SK-N-SH (cell line): Measurements from ENCODE around the gene ARHGEF4. TPM values are rescaled to one million over a fixed set of nuclear protein-coding genes. Genes with fewer than 3 reads are reported as not detected.
"Not testable (repeated sequence)": the region's sequence is repeated elsewhere in the genome, so short reads cannot be mapped to it uniquely, and the experiment has no call there.

Experiments used
- CTCF ChIA-PET: fragments of 300-600, 350-600 bp; formaldehyde crosslinking; extraction: SDS; loops from one replicate; lab custom pipeline; 2021; lab: Yijun Ruan, JAX
- POLR2A ChIA-PET: fragments of 350-600 bp; sonication (Branson Sonifier 250); formaldehyde crosslinking; extraction: SDS; loops from one replicate; lab custom pipeline; 2020; ENCODE audit warnings: antibody characterized with exemption, inconsistent platforms; lab: Yijun Ruan, JAX
- DNase-seq: peaks from one replicate; pipeline ENCODE4 v3.0.0; 2012
- H2AFZ ChIP-seq: fragments of 200-600 bp; sonication (generic); 2 replicates; pipeline ENCODE4 v1.8.1; 2016; ENCODE audit warnings: antibody characterized with exemption, mild to moderate bottlenecking, low read depth
- H3F3A ChIP-seq: fragments of 200-600 bp; sonication (generic); replicated peaks from 2 replicates; pipeline ENCODE3; 2016; ENCODE audit warnings: antibody characterized with exemption, mild to moderate bottlenecking; ENCODE audit not compliant: insufficient read depth
- H3K27ac ChIP-seq, 2 experiments: fragments of 200-500 bp in 1 of 2; fragments of 200-600 bp in 1 of 2; sonication (Bioruptor generic) in 1 of 2; sonication (generic), shearing (Covaris generic) in 1 of 2; 2 replicates each; pipeline versions ENCODE4 v1.5.1 to v1.6.1; 2014 to 2016; ENCODE audit warnings: low read depth in 2 of 2, inconsistent platforms in 1 of 2, low read length in 1 of 2, mild to moderate bottlenecking in 1 of 2, mixed read lengths in 1 of 2
- H3K27me3 ChIP-seq: fragments of 200-600 bp; sonication (generic), shearing (Covaris generic); 2 replicates; pipeline ENCODE4 v1.6.1; 2016; ENCODE audit warnings: mixed run types; ENCODE audit not compliant: insufficient read depth
- H3K36me3 ChIP-seq, 2 experiments: fragments of 200-500 bp in 1 of 2; fragments of 200-600 bp in 1 of 2; sonication (Bioruptor generic) in 1 of 2; sonication (generic) in 1 of 2; replicated peaks in 1 of 2; 2 replicates each; pipeline versions ENCODE3 to v1.5.1; 2014 to 2016; ENCODE audit warnings: low read length in 1 of 2, mild to moderate bottlenecking in 1 of 2; ENCODE audit not compliant: insufficient read depth in 2 of 2, control insufficient read depth in 1 of 2
- H3K4me1 ChIP-seq, 2 experiments: fragments of 200-500 bp in 1 of 2; fragments of 200-600 bp in 1 of 2; sonication (Bioruptor generic) in 1 of 2; sonication (generic), shearing (Covaris generic) in 1 of 2; 2 replicates each; pipeline versions ENCODE4 v1.5.1 to v1.6.1; 2014 to 2016; ENCODE audit warnings: low read depth in 1 of 2, low read length in 1 of 2, mixed run types in 1 of 2; ENCODE audit not compliant: insufficient read depth in 2 of 2, control insufficient read depth in 1 of 2
- H3K4me2 ChIP-seq: fragments of 200-600 bp; sonication (generic), shearing (Covaris generic); 2 replicates; pipeline ENCODE4 v1.6.1; 2017; ENCODE audit warnings: mixed run types
- H3K4me3 ChIP-seq, 2 experiments: fragments of 200-500 bp in 1 of 2; fragments of 200-600 bp in 1 of 2; sonication (Bioruptor generic) in 1 of 2; sonication (generic), shearing (Covaris generic) in 1 of 2; 2 replicates each; pipeline versions ENCODE4 v1.5.1 to v1.8.1; 2014 to 2016; ENCODE audit warnings: low read depth in 2 of 2, inconsistent platforms in 1 of 2, low read length in 1 of 2, mild to moderate bottlenecking in 1 of 2, mixed read lengths in 1 of 2, moderate library complexity in 1 of 2
- H3K79me2 ChIP-seq: fragments of 200-600 bp; sonication (generic); 2 replicates; pipeline ENCODE4 v1.8.1; 2017; ENCODE audit warnings: mild to moderate bottlenecking; ENCODE audit not compliant: insufficient read depth
- H3K9ac ChIP-seq: fragments of 200-600 bp; sonication (generic); 2 replicates; pipeline ENCODE4 v1.6.1; 2017; ENCODE audit warnings: mixed run types
- H3K9me2 ChIP-seq: fragments of 200-600 bp; sonication (generic); 2 replicates; pipeline ENCODE4 v1.6.1; 2017; ENCODE audit warnings: mixed run types
- H3K9me3 ChIP-seq: fragments of 200-600 bp; sonication (generic); 2 replicates; pipeline ENCODE4 v1.6.1; 2017; ENCODE audit warnings: mixed run types, mild to moderate bottlenecking, moderate library complexity
- H4K20me1 ChIP-seq: fragments of 200-600 bp; sonication (generic); 2 replicates; pipeline ENCODE4 v1.6.1; 2017; ENCODE audit warnings: mild to moderate bottlenecking, mixed run types; ENCODE audit not compliant: insufficient read depth
- ELF1 ChIP-seq: IDR thresholded peaks from 2 replicates; pipeline ENCODE4 v1.4.0; 2012
- EP300 ChIP-seq, 2 experiments: IDR thresholded peaks; 2 replicates each; pipeline versions ENCODE4 v1.4.0 to v1.6.1; 2012; ENCODE audit warnings: borderline replicate concordance in 1 of 2, low read depth in 1 of 2, low read length in 1 of 2
- EZH2phosphoT487 ChIP-seq: fragments of 200-600 bp; sonication (generic); IDR thresholded peaks from 2 replicates; pipeline ENCODE4 v1.6.1; 2017; ENCODE audit warnings: low read depth, mixed run types, mild to moderate bottlenecking, antibody characterized with exemption, moderate library complexity, borderline replicate concordance
- FOSL2 ChIP-seq: IDR thresholded peaks from 2 replicates; pipeline ENCODE4 v1.4.0; 2012; ENCODE audit warnings: low read depth, mild to moderate bottlenecking, moderate library complexity, borderline replicate concordance
- GABPA ChIP-seq: IDR thresholded peaks from 2 replicates; pipeline ENCODE4 v1.4.0; 2012; ENCODE audit warnings: low read depth, mild to moderate bottlenecking
- IRF3 ChIP-seq: fragments of 150-350 bp; IDR thresholded peaks from 2 replicates; pipeline ENCODE4 v1.6.1; 2016; ENCODE audit warnings: mild to moderate bottlenecking, low read depth, low read length
- MXI1 ChIP-seq: IDR thresholded peaks from 2 replicates; pipeline ENCODE4 v1.6.1; 2012; ENCODE audit warnings: mild to moderate bottlenecking, low read depth, low read length, improper control_type of control experiment
- NFIC ChIP-seq: IDR thresholded peaks from 2 replicates; pipeline ENCODE4 v1.4.0; 2012; ENCODE audit warnings: borderline replicate concordance
- NRF1 ChIP-seq: IDR thresholded peaks from 2 replicates; pipeline ENCODE4 v1.6.1; 2012; ENCODE audit warnings: low read depth, mild to moderate bottlenecking, low read length
- RCOR1 ChIP-seq: fragments of 150-350 bp; IDR thresholded peaks from 2 replicates; pipeline ENCODE4 v1.6.1; 2017; ENCODE audit warnings: antibody characterized with exemption, low read length
- REST ChIP-seq: IDR thresholded peaks from 2 replicates; pipeline ENCODE4 v1.6.1; 2012; ENCODE audit warnings: mild to moderate bottlenecking, low read depth, low read length, moderate library complexity
- RFX5 ChIP-seq: IDR thresholded peaks from 2 replicates; pipeline ENCODE4 v1.6.1; 2012; ENCODE audit warnings: mild to moderate bottlenecking, improper control_type of control experiment, low read length
- SIN3A ChIP-seq: IDR thresholded peaks from 2 replicates; pipeline ENCODE4 v1.6.1; 2012; ENCODE audit warnings: low read depth, mild to moderate bottlenecking, low read length, moderate library complexity, borderline replicate concordance
- TAF1 ChIP-seq: IDR thresholded peaks from 2 replicates; pipeline ENCODE4 v1.6.1; 2012; ENCODE audit warnings: low read depth, mild to moderate bottlenecking, low read length, moderate library complexity, borderline replicate concordance
- TEAD4 ChIP-seq: IDR thresholded peaks from 2 replicates; pipeline ENCODE4 v1.4.0; 2012; ENCODE audit warnings: mild to moderate bottlenecking, borderline replicate concordance; ENCODE audit not compliant: insufficient read depth
- USF1 ChIP-seq: IDR thresholded peaks from 2 replicates; pipeline ENCODE4 v1.4.0; 2012; ENCODE audit warnings: low read depth, borderline replicate concordance
- YY1 ChIP-seq: IDR thresholded peaks from 2 replicates; pipeline ENCODE4 v1.4.0; 2012; ENCODE audit warnings: low read depth, mild to moderate bottlenecking
- ZBTB33 ChIP-seq: IDR thresholded peaks from 2 replicates; pipeline ENCODE4 v1.4.0; 2012; ENCODE audit warnings: low read depth, borderline replicate concordance
- WGBS: methylation state at CpG from one replicate; pipeline ENCODE4 v1.1.6; 2017; ENCODE audit warnings: low lambda C conversion rate; 5-methylcytosine and 5-hydroxymethylcytosine counted together
- polyA plus RNA-seq, 3 experiments: library from polyadenylated mRNA; depleted of rRNA; stranded (reverse); fragments of >200 nt; gene quantifications; 2 replicates each; pipeline ENCODE4 v1.2.3, GENCODE V29; 2012

ARHGEF4 gene
- polyA plus RNA-seq, 1 of the 3 experiments (the other 2 are of a cell fraction): 2.3 TPM

GRCh38 chr2:130901061-130901460, 64.3 kb downstream of the ARHGEF4 start:
- no peaks in the 10 kb centered on the region for H4K20me1 ChIP-seq
- POLR2A ChIA-PET: no interaction called here
- H3K79me2 ChIP-seq: no peaks in the 10 kb centered on the region
- no peaks in the 10 kb centered on the region for H3F3A ChIP-seq
- H3K4me3 ChIP-seq: no peak overlapping the region
- TF ChIP-seq TAF1 (no peak), SIN3A (no peak), ELF1 (no peak), NRF1 (no peak), ZBTB33 (no peak), TEAD4 (no peak), EZH2phosphoT487 (no peak), EP300 (IDR thresholded peaks at IDR 0.05; ENCODE audit: borderline replicate concordance in 1 of 2, low read depth in 1 of 2, low read length in 1 of 2) (no peak), REST (no peak), YY1 (no peak), RFX5 (no peak), FOSL2 (no peak), IRF3 (no peak), GABPA (no peak), RCOR1 (no peak), USF1 (no peak), NFIC (no peak), MXI1 (no peak)
- no peak for DNase-seq
- no peak overlapping the region for H3K9ac ChIP-seq
- CTCF ChIA-PET: interaction anchor here (1.2 kb wide), 1 partner anchor 19 kb away, joined by 3 read pairs; no protein-coding TSS in a partner anchor
- no peak overlapping the region for H3K4me2 ChIP-seq
- no peaks in the 10 kb centered on the region for H3K27me3 ChIP-seq
- H2AFZ ChIP-seq: no peak overlapping the region
- H3K9me2 ChIP-seq: no peaks in the 10 kb centered on the region
- H3K4me1 ChIP-seq: no peaks in the 10 kb centered on the region; a peak in 1 of 4 replicates
- H3K36me3 ChIP-seq: no peaks in the 10 kb centered on the region
- 5% methylated on average over 2 of the region's 3 CpGs for WGBS
- no peaks in the 10 kb centered on the region for H3K9me3 ChIP-seq
- H3K27ac ChIP-seq: no peak overlapping the region

- 45% methylated on average over 9 of the region's 9 CpGs for WGBS
- H3K27ac ChIP-seq, H3F3A ChIP-seq, DNase-seq, H2AFZ ChIP-seq, H3K9ac ChIP-seq, H3K36me3 ChIP-seq, H3K79me2 ChIP-seq, H3K4me2 ChIP-seq, H3K9me3 ChIP-seq, H3K4me3 ChIP-seq, H3K4me1 ChIP-seq, H3K27me3 ChIP-seq, H4K20me1 ChIP-seq, H3K9me2 ChIP-seq, POLR2A ChIA-PET: not testable (repeated sequence)
- CTCF ChIA-PET: interaction anchor here (1.3 kb wide), 1 partner anchor 104 kb away, joined by 5 read pairs; no protein-coding TSS in a partner anchor
Measured at GRCh38 chr2:130901626-130902025, 64.9 kb downstream of the ARHGEF4 start.
